GM08714 (cell line): ENCODE results near the gene MINK1.
A peak's percentile ranks its signal among the peaks of the same experiment; 100 is the strongest.

Source experiments
- H3K4me3 ChIP-seq: fragments of 200-500 bp; sonication (Bioruptor generic); 2 replicates; pipeline ENCODE4 v1.5.1; 2014; ENCODE audit warnings: mild to moderate bottlenecking, low read length, inconsistent platforms
- ZNF274 ChIP-seq: IDR thresholded peaks from 2 replicates; pipeline ENCODE4 v1.6.1; 2012; ENCODE audit warnings: mild to moderate bottlenecking, low read depth, low read length

MINK1 gene

DNA sequence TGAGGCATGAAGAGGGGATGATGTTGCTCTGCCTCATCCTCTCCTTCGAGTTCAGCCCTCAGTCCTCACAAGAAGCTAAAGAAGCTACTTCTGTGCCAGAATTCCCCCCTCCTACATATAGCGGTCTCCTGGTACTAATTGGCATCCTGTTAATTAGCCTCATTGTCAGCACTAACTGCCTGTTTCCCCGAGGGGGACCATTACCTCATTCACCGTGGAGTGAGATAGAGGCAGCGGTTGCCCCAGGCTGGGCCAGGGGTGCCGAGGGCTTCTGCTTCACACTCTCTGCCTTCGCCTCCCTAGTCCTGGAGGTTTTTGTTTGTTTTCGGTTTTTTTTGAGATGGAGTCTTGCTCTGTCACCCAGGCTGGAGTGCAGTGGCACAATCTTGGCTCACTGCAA lies 5.7 kb upstream of the MINK1 start:
- TF ChIP-seq ZNF274: no peak
- no peak overlapping the region for H3K4me3 ChIP-seq

DNA sequence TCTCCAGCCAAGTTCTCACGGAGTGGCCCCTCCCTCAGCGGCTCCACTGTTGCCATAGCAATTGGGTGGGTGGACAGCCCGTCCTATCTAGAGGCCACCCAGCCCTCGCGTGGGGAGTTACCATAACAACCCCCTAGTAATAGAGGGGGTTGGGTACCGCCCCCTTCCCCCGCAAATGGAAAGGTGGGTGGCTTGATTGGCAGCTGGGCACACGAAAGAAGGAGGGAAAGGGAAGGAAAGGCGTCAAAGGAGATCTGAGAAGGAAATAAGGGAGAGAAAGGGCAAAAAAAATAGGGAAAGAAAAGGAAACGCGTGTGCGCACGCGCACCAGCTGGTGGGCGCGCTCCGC lies 337 bp upstream of the MINK1 start:
- peak overlapping the region; percentile 71 for H3K4me3 ChIP-seq

- no peak for TF ChIP-seq ZNF274
- H3K4me3 ChIP-seq: peak overlapping the region; percentile 71
These were observed 971 bp downstream of the MINK1 start for GRCh38 chr17:4833941-4834680.

DNA sequence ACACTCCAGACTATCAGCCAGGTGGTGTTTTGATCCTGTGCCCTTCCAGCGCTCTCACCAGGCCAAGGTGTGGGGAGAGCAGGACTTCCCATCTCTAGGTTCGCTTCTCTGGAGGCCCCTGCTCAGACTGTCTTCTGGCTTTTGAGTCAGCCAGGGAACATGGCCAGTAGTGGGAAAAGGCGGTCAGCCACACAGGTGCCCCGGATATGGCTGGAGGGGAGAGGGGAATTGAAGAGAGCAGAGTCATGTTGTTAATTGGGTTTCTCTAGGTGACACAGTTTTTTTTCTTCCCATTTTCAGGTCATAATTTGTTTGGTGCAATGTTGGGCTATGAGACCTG lies 1.5 kb downstream of the MINK1 start:
- no peak for TF ChIP-seq ZNF274
- peak overlapping the region; percentile 71; the same call in 1 of the 2 replicates for H3K4me3 ChIP-seq

DNA sequence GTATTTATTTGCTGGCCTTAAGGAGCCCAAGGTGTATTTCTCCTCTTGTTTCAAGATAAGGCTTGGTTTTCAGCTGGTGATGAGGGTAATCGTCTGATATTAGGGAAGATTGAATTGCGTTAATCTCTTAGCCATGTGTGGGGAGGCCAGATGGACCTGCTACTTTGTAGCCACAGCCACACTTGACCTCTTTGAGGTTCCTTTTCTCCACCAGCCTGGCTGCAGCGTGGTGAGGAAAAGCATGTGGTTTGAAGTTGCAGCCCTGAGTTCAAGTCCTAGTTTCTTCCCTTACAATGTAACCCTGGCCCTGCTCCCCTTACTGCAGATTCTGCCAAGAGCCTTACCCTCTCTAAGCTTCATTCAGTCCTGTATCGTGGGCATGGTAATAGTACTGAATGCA lies 3.1 kb downstream of the MINK1 start:
- no peak overlapping the region for H3K4me3 ChIP-seq
- no peak for TF ChIP-seq ZNF274

DNA sequence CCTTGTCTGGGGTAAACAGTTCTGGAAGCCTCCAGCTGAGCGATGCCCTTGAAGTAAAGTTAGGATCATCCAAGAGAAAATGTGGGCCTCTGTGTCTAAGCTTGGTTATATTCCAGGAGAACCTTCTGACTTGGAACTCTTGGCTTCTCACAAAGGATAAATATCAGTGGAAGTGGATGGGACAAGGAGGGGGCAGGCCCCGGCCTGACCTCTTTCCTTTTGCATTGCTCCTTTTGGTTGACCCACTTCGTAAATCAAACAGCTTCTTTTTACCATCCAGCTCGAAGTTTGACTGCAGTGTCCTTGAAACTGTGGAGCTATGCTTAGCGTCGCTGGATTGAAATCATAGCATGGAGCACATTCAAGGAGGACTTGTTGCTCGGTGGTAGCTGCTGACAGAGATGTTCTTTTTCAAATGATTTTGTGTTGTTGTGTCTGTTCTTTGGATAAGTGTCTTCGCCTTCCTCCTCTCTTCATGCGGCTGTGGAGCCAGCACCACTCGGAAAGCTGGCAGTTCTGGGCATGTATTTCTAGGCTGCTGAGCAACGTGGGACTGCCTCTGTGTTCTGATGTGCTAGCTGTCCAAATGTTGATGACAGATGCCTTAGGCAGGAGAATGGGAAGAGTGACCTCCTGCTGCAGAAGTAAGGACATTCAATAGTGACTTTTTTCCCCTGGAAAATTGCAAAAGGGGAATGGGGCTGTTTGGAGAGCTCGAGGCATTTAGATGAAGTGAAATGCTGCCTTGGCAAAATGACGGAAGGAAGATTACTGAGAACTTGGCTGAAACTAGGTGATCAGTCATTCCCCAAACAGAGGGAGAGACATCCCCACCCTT lies 4.5 kb downstream of the MINK1 start:
- TF ChIP-seq ZNF274: no peak
- H3K4me3 ChIP-seq: no peak overlapping the region

- no peak for TF ChIP-seq ZNF274
- no peak overlapping the region for H3K4me3 ChIP-seq
These were observed 5.2 kb downstream of the MINK1 start for GRCh38 chr17:4838309-4838785.

GRCh38 chr17:4839221-4839620 lies 6.1 kb downstream of the MINK1 start:
- H3K4me3 ChIP-seq: no peak overlapping the region
- TF ChIP-seq ZNF274: no peak

- no peak for TF ChIP-seq ZNF274
- no peak overlapping the region for H3K4me3 ChIP-seq
These were observed 7.1 kb downstream of the MINK1 start for GRCh38 chr17:4839965-4840892.

DNA sequence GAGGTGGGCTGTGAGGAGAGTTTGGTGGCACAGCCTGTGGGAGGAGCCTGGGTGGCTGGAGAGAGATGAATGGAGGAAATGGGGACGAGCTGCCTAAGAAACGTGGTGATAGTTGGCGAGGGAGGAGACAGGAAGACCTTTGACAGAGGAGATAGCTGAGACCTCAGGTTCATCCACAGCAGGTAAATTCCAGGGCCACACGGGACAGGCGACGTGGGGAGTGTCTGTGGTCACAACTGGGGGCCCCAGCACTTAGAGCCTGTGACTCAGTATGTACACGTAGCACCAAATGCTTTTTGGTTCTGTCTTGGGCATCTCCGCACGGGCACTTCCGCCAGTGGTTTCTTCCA lies 7.7 kb downstream of the MINK1 start:
- no peak overlapping the region for H3K4me3 ChIP-seq
- no peak for TF ChIP-seq ZNF274

GRCh38 chr17:4842376-4842775 lies 9.2 kb downstream of the MINK1 start:
- no peak for TF ChIP-seq ZNF274
- no peak overlapping the region for H3K4me3 ChIP-seq

DNA sequence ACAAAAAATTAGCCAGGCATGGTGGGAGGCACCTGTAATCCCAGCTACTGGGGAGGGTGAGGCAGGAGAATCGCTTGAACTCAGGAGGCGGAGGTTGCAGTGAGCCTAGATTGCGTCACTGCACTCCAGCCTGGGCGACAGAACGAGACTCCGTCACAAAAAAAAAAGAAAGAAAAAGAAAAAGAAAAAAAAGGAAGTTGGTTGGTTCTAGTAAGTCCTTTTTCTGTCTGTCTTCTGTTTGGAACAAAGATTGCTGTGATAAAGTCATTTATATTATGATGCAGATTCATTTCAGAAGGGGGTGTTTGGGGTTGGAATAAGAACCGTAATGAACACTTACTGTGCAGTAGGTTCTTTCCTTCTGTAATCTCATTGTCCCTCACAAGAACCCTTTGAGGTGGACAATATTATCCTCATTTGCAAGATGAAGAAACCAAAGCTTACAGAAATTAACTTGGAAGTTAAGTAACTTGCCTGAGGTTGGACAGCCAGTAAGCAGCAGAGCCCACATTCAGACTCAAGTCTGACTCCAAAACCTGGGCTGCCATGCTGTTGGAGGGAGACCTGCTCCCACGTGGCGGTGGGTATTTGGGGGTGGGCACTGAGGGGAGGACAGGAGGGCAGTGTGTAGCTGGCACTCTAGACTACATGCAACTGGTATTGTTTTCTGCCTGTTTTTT lies 10.3 kb downstream of the MINK1 start:
- no peak overlapping the region for H3K4me3 ChIP-seq
- TF ChIP-seq ZNF274: no peak

DNA sequence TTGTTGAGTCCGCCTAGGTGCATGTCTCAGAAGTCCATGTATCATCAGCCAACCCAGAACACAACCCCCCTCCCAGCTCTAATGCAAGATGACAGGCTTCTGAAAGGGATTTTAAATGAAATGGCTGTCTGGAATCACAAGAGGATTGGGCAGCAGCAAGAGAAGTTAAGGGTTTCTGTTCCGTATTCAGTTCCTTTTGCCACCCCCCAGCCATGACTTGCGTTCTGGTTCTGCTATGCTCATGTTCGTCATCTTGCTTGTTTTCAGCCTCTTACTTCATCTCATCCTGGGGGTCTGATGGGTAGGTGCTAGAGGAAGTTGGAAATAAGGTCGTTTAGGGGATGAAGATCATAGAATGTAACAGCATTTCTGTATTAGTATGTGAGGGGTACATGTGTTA lies 12.0 kb downstream of the MINK1 start:
- no peak overlapping the region for H3K4me3 ChIP-seq
- TF ChIP-seq ZNF274: no peak
